Mucosa of gallbladder (tissue), 1 donor: ENCODE data around the gene SHISAL1. TPM values are rescaled to one million over a fixed set of nuclear protein-coding genes. Genes with fewer than 3 reads are reported as not detected.
"Not testable (repeated sequence)": the region's sequence is repeated elsewhere in the genome, so short reads cannot be mapped to it uniquely, and the experiment has no call there.

ENCODE experiments used
- DNase-seq: peaks from one replicate; pipeline ENCODE4 v3.0.0-alpha.2; 2020; ENCODE audit warnings: low spot score
- total RNA-seq: library from RNA; stranded (reverse); gene quantifications from one replicate; pipeline ENCODE4 v1.2.1, GENCODE V29; 2021
- donor health status: DM: no; HTN: no; CAD: no.

The SHISAL1 gene
- total RNA-seq, 1 donor from 2014 or later, result 3.8 TPM

GRCh38 chr22:44261164-44261860 lies 51.4 kb downstream of the SHISAL1 start:
- DNase-seq, result no peak

DNA sequence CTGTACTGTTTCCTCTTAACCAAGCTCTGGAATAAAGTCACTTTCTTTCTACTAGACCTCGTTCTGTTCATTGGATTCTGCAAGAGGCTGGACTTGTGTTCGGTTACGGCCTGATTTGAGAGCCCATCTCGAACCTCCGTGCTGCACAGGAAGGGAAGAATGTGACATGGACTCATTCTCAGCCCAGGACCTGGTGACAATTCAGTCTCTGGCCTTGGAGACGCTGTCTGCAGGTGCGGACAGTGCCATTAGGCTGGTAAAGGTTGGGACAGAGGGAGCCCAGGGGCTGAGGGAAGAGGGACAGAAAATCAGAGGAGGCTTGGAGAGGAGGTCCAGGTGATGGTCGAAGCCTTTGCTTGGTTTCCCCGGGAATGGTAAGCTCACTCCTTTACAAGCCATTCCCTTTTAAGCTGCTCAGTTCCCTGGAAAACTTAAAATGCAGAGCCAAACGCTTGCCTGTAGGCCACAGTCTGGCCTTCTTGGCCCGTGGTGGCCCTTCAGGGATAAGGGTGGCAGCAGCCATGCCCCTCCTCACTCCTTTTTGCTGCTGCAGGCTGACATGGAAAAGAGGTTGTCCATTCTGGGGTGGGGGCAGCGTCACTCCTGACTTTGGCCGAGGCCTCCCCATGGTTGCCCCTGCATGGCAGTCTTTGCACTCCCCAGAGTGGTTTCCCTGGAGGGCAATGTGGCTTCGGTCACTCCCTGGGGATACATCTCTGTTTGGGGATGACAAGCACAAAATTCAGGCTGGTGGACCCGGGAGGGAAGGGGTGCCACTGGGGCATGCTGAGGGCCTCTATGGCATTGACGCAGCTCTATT lies 52.3 kb downstream of the SHISAL1 start:
- no peak for DNase-seq

- DNase-seq, result no peak
These were observed 53.2 kb downstream of the SHISAL1 start for GRCh38 chr22:44259366-44260215.

DNA sequence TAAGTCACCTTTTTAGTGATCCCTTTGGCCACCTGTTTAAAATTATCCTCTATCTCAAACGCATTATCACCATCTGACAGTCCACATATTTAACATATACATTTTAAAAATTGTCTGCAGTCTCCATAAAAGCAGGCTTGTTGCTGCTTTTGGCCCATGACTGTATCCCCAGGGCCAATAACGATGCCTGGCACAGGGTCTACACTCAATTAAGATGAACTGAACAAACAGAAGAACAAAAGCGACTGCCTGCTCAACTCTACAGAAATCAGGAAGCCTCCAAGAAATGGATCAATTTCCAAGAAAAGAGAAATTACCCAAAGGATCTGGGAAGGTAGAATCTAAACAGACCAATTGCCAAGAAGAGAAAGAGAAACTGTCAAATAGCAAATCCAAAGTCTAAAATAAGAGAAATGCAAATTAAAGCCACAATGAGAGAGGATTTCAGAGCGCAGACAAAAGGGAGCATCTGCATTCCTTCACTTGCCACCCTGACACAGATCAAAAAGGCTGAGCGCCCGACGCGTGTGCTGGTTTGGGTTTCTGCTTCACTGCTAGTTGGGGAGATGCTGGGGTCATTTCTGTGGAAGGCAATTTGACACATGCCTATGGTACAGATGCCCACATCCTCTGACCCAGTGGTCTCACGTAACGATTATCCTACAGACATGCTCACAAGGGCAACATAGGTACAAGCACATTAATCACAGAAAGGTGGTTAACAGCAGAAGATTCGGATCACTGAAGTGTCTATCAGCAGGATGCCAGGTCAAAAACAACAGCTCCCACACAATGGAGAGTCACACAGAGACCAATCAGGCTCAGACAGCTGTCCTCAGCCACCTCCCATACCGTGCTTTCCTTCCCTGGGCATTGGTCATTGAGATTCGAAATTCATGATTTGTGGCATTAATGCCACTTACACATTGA lies 55.9 kb downstream of the SHISAL1 start:
- DNase-seq, result no peak

- DNase-seq, result no peak
These were observed 56.7 kb downstream of the SHISAL1 start for GRCh38 chr22:44256085-44256484.

DNA sequence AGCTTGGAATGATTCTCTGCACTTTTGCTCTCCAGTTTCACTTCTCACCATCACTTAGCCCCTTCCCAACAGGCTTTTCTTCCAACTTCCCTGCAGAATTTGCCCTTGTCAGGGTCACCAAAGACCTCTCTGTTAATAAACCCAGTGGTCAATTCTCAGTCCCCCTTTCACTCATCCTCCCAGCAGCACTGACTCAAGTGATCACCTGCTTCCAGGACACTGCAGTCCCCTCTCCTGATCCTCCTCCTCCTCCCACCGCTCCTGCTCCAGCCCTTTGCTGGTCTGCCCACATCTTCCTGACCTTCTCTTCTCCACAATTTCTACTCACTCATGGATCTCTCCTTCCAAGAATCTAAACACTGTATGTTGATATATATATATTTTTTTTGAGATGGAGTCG lies 57.9 kb downstream of the SHISAL1 start:
- DNase-seq, result no peak

DNA sequence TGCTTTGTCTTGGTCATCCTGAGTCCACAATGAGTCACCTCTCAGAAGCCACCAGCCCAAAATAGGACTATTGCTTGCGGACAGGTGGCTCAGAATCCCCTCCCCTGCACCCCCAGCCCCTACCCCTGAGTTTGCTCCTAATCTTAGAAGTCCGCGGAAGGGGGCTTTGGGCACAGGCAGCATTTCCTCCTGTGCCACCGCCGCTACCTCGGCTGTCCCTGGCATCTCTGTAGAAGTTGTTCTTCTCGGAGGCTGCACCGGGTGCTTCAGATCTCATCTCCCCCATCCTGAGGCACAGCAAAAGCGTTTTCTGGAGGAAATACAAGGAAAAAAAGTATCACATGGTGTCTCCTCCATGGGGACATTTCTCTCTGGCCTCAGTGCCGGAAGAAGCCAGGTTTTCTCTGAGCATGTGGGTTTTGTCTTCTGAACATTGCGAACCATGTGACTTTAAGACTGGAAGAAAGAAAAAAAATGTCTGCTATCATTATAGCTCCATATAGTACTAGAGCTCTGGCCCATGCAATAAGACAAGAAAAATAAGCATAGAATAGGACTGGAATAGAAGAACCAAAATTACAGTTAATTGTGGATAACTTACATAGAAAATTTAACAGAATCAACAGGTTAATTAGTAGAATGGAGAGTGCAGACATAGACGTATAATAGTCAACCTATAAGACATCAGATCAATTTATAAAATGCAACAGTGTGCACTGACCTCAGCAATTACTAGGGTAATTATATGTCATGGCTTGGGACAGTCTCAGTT lies 63.2 kb downstream of the SHISAL1 start:
- DNase-seq, result peak; percentile 6

GRCh38 chr22:44248926-44249325 lies 63.8 kb downstream of the SHISAL1 start:
- DNase-seq, result peak; percentile 4

DNA sequence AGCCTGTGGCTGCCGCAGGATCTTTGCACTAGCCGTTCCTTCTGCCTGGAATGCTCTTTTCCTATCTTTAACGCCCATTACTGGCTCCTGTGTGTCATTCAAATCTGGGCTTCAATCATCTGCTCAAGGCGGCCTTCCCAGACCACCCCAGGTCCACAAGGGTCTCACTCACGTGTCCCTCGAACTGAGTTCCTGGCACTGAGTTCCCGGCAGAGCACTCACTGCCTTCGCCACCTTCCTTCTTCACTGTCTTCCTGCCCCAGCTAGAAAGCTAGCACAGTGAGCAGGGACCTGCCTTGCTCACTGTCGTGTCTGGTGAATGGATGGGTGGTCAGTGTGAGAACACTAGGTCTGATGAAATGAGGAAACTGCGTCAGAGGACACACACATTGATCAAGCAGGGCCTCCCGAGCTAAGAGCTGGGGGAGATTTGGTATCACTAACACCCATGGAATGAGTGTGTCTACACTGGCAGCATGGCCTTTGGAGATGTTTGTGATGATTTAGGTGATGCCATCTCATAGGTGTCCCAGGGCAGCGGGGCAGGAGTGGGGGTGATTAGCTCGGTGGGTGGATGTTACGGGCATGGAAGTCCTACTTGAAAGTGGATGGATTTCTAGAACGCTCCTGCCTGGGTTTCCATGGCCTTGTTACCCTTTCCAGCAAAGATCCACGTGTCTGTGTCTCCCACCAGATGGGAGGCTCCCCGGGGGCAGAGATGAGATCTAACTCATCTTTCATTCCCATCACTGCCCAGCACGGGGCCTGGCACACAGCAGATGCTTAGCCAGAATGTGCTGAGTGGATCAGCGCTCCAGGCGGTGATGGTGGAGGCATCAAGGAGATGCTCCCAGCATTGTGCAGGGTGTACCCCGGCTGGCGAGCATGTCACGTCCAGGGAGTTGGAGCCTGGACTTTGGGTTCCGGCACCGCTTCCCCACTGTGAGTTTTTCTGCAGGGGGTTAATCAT lies 64.5 kb downstream of the SHISAL1 start:
- DNase-seq, result no peak

DNA sequence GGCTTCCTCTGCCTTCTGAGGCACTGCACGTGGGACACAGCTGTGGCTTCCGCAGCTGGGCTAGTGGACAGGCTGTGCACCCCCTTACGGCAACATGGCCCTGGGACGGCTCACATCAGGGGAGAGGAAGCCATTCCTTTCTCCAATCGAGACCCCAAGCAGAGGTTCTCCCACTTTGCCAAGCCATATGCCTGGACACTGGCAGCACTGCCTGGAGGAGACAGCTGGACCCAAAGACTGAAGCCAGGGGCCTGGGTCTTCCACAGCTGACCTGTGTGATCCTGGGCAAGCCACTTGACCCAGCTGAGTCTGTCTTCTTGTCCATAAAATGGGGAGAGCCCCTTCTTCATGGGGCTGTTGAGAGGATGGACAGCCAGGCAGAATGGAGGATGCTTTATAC lies 65.4 kb downstream of the SHISAL1 start:
- DNase-seq, result peak; percentile 4

DNA sequence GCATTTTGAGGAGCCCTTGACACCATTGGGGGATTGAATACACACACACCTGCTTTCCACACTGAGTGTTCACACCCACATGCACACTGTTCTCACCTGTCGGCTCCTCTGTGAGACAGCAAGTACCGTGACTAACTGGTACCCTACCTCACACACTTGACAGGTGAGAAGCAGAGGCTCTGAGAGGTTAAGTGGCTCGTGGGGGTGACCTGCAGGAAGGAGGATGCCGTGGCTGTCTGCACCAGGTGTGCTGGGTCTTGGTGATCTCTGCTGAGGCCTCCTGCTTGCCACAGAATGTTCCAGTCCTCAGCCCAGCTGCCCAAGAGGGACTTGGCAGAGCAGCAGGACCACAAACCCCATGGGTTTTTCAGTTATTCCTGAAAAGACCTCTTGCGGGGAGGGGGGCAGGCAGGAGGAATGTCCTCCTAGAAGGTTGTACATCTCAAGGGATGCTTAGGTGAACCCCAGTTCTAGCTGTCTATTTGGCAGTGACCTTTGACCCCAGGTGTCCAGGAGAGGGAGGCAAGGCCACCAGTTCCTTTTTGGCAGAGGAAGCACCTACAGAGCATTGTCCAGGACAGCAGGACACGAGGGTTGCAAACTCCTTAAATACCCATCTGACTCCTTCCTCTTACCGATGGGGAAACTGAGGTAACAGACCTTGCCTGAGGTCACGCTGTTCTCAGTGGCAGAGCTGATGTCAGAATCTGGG lies 66.0 kb downstream of the SHISAL1 start:
- no peak for DNase-seq

GRCh38 chr22:44245867-44246266 lies 66.9 kb downstream of the SHISAL1 start:
- DNase-seq, result peak; percentile 5

DNA sequence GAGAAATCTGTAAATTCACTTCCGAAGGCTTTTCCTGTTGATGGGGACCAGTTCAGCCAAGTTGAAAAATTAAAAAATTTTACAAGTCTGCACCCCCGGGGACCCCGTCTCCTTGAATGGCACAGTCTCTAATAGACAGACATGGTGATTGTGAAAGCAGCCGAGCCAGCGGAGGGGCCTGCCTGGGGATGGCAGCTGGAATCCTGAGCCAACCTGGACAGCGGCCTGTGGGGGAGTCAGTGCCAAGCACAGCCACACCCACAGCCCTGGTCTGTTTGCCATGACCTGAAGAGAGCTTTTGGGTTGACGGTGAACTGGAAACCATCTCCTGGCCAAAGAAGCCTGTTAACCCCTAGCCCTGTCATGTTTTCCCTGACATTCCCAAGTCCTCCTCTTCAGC lies 67.3 kb downstream of the SHISAL1 start:
- peak; percentile 7 for DNase-seq

GRCh38 chr22:44244265-44244822 lies 68.4 kb downstream of the SHISAL1 start:
- DNase-seq, result peak; percentile 3

DNA sequence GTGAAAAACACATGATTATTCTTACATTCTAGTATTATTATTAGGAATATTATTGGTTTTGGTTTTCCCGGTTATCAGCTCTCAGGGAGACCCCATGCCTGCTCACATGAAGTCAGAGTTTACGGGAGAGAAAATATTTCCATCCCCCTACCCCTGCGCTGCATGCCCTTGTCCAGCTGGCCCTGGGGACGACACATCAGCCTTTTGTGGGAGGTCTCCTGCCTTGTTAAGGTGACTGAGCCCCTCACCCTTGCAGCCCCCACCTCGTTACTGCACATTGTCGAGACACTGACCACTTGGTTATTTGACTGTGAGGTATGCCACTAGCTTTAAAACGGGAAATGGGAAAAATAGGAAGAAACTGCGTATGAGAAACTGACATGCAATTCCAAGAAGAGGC lies 69.0 kb downstream of the SHISAL1 start:
- no peak for DNase-seq

- peak; percentile 3 for DNase-seq
These were observed 69.6 kb downstream of the SHISAL1 start for GRCh38 chr22:44242946-44243724.

GRCh38 chr22:44241121-44241520 lies 71.6 kb downstream of the SHISAL1 start:
- not testable (repeated sequence) for DNase-seq
